CD4-positive, alpha-beta T cell treated with Interleukin-4 for 1 hour (primary cell): ENCODE measurements around the gene SKI.

ENCODE experiments used
- DNase-seq, 2 donors: peaks; one replicate each; pipeline ENCODE4 v3.0.0-alpha.2; 2020 to 2022

The SKI gene

DNA sequence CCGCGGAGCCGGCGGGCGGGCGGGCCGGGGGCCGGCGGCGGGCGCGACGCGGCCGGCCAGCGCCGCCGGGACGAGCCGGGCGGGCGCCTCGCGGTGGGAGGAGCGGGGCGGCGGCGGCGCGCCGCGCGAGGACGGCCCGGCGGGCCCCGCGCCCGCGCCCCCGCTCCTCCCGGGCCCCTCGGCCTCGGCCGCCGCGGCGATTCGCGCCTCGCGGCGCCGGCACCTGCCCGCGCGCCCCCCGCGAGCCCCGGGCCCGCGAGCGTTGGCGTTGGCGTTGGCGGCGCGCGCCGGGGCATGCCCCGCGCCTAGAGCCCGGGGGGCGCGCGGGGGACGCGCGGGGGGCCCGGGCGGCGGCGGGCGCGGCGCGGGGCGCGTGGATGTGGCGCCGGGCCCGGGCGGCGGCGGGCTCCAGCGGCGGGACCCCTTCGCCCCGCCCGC, at the start of gene SKI:
Gene SKI (plus strand): TSS at position 163 of the 438 bp plus-strand sequence. CDS start 448 bp downstream, outside the sequence.
- no peak for DNase-seq

DNA sequence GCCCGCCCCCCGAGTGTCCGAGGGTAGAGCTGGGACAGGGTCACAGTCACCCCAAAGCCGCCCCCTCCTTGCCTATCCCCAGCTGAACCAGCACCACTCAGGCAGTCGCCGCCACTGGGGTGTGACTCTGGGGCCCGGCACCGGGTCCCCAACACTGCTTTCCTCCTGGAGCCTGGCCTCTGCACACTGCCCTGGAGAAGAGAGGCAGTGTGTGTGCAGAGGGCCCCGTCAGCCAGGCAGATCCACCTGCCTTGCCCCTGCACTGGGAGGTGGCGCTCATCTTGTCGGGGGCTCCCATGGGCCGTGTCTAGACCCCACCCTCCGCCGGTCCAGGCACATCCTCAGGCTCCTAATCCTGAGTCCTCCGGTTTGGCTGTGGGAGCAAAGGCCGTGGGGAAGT, 49.2 kb upstream of the SKI start:
- no peak for DNase-seq

DNA sequence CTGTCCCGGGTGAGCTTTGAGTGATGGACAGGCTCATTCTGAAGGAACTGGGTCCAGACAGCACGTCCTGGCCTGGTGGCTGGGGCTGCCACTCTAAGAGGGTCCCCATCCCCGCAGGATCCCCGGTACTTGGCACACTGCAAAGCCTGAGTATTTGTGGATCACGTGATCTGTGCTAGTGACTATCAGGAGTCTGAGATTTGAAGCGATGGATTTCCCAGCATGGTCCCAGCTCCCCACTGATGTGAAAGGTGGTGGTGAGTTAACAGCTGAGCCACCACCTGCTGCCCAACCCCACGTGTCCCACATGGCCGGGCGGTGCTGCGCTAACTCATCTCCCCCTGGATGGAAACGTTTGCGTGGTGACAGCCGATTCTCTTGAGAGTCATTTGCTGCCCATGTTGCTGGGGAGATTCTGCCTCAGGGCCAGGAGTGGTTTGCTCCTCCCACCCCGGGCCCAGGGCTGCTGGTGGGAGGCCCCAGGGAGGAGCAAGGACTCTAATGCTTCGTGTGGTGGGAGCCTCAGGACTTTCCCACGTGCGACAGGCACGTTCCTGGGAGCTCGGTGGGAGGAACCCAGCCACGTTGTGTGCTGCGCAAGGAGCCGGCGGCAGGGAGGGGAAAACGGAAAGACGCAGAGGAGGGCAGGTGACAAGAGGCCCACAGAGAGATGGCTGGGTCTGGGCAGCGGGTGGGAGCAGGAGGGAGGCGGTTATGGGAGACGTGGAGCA, 48.7 kb upstream of the SKI start:
- DNase-seq, result no peak

DNA sequence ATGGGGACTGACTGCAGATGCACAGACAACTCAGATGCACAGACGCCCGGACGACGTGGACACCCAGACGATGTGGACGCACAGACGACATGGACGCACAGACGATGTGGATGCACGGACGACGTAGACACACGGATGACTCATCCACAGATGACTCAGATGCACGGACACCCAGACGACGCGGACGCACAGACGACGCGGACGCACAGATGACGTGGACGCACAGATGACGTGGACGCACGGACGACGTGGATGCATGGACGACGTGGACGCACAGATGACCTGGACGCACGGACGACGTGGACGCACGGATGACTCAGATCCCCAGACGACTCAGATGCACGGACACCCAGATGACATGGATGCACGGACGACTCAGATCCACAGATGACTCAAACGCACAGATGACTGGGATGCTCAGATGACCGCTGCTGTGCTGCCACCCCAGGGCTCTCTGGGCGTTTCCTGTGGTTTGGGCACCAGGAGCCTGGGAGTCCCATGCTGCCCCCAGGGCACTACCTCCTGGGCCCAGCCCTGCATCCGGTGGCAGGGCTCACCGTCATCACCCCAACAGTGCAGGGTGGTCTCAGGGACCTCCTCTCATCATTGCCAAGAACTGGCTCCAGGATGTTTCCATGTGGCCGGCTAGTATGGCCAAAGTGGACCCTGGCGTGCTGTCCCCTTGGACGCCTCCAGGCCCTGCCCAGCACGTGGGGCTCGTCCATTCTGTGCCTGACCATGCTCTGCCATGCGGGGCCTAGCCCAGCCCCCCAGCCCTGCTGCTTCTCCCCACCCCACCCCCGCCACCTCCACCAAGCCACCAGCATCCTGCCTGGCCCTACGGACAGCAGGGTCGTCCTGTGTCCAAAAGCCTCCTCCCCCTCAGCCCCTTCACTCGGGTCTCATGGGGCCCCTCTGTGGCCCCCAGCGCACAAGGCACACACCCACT, 47.5 kb upstream of the SKI start:
- DNase-seq, result no peak

DNA sequence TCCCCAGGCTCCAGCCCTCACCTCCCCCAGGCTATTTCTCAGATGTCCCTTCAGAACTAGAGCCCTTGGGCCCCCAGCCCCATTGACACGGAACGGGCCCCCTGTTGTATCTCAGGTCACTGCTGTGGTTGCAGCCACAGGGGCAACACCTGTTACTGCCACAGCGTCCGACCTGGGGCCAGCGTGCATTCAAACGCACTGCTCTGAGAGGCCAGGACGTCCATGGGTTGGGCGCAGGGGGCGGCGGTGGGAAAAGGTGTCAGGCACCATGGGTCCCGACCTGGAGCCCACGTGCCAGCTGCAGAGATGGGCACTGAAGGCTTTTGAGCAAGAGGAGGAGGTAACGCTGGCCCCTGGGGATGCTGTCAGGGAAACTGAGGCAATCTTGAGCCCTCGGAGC, 46.8 kb upstream of the SKI start:
- no peak for DNase-seq

DNA sequence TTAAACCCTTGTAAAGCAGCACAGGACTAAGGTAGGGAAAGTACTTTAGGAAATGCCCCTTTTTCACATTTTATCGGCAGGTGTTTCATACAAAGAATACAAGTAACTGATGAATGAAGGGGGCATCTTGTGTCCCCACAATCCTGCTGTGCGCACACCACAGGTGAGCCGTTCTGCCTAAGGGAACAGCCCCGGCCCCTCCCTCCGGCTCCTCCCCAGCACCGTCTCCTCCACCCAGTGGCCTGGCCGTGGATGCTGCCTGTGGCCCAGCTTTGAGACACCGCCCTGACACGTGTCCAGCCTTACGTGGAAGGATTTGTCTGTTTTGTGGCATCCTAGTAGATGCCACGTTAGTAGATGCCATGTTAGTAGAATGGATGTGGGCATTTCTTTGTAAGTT, 46.4 kb upstream of the SKI start:
- DNase-seq, result no peak

DNA sequence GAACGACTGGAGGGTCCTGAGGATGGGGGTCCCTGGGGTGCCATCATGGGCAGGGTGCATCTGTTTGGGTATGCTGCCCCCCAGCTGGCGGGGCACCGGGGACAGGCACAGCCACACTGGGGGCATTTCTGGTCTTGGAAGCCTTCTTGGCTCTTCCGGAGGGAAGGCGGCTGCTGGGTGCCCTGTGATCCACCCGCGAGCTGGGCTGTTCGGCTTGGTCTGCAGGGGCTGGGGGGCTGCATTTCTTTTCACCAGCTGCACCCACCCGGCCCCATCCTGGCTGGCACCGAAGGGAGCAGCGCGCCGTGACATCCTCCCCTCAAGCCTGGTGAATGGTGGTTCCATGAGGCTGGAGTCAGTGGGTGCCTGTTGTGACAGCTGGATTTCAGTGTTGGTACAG, 45.7 kb upstream of the SKI start:
- no peak for DNase-seq

DNA sequence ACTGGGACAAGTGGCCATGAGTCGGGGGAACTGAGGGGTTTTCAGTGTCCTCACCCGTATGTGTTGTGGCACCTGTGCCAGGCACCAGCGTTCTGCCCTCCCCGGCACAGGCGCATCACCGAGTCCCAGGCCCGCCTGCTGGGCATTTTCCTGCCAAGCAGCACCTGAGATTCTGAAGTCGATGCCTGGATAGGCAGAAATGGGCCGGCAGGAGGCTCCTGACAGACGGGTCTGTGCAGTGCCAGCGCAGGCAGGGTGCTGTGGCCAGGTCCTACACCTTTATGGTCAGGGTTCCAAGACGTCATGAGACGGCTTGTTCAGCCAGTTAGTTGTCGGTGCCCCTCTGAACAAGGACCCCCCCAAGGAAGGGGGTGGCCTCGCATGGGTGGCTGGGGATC, 44.2 kb upstream of the SKI start:
- DNase-seq, result no peak

DNA sequence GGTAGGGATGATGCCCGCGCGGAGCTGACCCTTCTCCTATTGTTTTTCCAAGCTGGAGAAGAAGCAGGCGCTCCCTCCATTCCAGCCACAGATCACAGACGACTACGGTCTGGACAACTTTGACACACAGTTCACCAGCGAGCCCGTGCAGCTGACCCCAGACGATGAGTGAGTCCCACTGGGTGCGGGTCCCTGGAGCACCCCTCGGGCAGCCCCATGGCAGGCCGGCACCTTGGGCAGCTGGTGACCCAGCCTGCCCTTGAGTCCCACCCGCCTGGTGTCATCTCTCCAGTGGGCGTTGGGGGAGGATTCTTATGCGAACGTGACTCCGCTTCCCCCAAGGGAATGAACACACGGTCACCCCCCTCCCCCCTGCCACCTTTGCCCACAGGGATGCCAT, 43.6 kb upstream of the SKI start:
- DNase-seq, result no peak

DNA sequence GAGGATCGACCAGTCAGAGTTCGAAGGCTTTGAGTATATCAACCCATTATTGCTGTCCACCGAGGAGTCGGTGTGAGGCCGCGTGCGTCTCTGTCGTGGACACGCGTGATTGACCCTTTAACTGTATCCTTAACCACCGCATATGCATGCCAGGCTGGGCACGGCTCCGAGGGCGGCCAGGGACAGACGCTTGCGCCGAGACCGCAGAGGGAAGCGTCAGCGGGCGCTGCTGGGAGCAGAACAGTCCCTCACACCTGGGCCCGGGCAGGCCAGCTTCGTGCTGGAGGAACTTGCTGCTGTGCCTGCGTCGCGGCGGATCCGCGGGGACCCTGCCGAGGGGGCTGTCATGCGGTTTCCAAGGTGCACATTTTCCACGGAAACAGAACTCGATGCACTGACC, 43.2 kb upstream of the SKI start:
- DNase-seq, result no peak

DNA sequence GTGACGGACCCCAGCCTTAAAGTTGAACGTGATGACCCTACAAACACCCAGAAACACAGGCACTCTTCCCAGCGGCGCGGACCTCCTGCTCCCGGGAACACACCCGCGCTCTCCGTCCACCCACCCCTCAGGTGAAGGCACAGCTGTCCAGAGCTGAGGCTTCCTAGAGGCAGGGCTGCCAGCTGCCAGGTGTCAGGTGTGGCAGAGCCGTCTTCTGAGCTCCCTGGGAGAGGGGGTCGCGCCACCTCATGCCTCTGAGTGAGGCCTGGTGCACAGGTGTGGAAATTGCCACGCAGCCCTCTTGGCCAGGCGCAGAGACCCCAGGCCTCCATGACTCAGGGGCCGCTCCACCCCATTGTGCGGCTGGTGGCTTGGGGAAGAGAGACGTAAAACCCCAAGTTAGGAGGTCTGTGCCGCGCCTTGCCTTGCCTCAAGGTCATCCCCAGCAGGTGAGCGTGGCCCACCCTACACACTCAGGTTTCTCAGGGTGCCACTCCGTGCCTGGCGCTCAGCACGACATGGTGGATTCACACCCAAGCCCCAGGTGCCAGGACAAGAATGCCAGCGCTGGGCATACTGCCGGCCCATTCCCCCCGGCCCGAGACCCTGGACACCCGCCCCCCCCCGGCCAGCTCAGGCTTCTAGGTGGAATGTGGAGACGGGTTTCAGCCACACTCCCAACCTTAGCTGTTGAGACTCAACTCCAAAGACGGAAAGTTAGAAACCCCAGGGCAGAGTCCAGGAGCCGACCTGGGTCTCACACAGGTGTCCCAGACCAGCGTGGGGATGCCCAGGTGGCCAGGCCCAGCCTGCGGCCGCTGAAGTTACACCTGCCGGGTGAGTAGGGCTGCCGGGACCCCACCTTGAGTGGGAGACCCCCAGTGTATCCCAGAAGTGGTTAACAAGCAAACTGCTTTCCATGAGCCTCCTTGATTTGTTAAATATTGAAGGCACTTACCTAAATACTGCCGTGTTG, 42.0 kb upstream of the SKI start:
- DNase-seq, result no peak

DNA sequence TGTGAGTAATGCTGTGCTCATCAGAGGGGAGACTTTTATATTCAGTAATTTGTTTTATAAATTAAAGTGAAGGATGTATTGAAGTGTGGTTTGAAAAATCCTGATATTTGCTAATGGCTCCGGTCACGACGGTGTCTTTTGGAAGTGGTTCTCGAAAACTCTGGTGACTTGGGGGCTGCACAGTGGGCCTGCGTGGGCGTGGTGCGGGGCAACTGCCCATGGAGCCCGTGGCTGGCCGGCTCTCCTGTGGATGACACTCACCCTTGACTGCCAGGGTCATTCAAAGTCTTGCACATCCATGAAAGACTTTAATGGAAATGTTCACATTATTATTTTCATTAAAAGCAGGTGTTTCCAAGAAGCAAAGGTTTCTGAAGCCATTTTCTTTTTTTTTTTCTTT, 41.2 kb upstream of the SKI start:
- DNase-seq, result no peak

DNA sequence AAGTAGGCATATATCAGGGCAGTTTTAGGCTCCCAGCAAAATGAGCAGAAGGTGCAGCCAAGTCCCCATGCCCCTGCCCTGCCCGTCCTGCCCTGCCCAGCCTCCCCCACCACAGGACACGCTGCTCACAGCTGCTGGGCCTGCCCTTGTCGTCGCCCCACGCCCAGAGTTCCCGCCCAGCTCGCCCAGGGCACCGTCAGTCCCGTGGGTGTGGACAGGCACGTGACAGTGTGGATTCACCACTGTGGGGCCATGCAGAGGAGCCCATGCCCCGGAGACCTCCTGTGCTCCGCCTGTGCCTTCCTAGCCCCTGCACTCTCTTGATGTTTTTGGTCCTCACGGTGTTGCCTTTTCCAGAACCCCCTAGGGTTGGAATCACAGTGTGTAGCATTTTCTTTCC, 40.5 kb upstream of the SKI start:
- no peak for DNase-seq

DNA sequence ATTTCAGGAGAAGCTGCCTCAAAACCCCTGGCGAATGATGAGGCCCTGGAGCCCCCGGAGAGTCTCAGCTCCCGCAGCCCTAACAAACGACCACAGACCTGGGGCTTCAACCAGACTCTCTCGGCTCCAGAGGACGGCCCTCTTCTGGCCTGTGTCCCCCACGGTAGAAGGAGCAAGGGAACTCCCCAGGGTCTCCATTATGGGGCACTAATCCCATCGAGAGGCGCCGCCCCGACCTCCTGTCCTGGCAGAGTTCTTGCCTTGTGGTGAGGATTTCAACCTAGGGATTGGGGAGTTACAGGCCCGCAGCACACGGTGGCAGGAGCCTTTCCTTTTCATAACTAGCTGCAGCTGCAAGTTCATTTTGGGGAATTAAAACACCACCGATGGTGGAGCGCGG, 39.8 kb upstream of the SKI start:
- DNase-seq, result no peak

DNA sequence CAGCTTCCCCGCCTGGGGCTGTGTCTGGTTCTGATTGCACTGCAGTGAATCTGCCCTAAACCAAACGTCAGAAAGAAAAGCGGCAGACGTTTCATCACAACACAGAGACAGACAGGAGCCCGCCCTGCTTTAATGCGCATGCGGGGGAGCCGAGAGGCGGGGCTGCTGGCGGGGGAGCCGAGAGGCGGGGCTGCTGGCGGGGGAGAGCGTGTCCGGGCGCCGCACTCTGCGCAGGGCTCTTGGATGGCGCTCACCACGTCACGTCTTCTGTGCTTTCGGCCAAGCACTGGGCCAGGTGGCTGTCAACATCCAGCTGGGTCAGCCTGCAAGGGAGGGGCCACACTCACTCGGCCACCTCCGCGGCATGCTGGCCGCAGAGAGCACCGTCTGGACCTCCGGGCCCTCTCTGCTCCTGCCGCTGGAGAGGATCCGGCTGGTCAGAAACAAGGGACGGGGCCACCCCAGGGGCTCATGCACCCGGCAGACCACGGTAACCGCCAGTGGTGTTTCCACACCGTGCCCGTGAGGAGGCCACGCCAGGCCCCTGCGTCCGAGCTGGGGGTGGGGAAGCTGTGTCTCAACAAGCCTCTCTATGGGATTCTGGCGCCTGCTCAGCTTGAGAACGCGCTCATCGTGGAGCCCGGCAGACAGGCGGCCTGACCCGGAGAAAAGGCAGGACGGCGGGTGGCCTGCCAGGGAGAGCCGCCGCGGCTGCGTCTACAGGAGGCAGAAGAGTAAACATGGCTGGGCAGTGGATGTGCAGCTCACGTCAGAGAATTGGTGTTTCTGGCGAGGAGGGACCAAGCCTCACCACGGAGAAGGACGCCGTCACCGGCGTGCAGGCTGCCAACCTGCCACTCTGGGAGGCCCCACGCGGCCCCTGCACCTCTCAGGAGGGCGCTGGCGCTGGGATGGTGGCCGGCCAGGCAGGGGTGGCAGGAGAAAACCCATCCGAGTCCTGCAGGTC, 38.4 kb upstream of the SKI start:
- peak; percentile 95 for DNase-seq

DNA sequence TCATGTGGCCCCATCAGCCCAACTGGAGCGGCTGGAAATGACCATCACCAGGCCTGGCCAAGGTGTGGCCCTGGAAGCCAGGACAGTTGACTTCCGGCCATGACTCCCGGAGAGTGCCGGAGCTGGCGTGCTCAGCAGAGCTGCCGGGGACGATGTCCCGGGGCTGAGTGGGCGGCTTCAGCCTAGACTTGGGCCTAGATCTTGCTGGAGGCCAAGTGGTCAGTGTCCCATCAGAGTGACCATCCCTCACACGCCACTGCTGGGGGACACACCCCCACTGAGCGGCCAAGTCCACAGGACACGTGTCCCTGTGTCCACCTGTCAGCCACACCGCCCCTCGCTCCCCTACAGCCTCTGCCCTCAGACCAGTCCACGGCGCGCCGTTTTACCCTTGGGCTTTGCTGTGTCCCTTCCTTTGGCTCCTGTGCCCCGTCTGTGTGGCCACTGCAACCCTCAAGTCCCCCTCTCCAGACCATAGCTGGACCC, 37.6 kb upstream of the SKI start:
- no peak for DNase-seq

DNA sequence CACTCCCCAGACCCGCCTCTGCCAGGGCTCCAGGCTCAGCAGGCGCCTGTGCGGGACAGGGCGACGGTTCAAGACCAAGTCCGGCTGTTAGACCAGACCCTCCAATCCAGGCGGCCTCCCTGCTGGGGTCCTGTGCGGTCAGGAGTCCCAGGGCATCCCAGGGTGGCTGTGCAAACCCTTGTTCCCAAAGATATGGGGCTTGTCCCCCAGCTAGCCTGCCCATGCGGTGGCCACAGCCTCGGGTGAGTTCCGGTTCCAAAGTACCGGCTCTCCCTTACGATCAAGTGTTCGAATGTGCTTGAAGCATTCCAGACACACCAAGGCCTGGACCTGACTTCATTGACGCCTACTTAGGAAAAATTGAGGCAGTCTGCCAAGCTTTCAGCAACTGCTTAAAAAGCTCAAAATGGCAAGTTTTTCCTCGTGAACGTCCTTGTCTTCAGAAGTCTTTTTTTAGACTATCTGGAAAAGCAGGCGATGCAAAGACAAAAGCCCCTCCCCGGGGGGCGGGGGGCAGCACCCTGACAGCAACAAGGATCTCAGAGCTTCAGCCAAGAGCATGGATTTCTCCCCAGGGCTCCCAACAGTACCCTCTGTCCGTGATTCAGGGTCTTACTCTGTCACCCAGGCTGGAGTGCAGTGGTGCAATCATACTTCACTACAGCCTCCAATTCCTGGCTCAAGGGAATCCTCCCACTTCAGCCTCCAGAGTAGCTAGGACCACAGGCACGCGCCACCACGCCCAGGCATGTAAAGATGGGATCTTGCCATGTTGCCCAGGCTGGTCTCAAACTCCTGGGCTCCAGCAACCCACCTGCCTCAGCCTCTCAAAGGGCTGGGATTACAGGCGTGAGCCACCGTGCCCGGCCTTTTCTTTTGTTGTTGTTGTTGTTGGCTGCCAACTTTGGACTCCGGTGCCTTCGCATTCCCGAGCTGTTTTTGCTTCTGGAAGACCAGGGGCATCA, 35.8 kb upstream of the SKI start:
- no peak for DNase-seq

DNA sequence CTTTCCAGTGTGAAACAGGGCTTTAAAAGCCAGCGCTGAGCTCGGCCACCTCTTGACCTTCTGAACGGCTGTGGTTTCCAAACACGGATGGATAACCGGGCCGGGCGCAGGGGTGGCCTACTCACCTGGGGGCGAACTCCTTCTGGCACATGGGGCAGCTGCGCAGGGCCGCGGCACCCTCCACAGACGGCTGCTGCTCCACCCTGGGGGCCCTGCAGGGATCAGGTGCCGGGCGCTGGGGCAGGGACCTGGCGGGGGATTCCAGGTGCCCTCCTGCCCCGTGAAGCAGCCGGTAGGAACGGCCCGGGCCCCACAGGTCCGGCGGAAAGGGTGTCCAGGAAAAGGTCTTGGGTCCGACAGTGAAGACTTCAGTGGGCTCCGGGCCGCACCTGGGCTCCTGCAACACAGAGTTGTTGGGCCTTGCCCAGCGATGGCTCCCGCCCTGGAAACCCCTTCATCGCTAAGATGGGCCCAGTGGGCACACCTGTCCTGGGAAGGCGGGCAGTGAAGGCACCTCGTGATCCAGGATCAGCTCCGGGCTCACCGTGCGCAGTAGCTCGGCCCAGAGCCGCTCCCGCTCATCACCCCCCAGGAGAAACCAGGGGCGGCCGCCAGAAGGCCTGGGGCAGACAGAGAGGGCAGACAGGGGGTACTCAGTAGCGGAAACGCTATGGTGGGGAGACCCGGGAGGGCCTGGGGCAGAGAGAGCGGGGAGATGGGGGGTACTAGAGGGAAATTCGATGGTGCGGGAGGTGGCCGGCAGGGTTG, 34.4 kb upstream of the SKI start:
- DNase-seq, result no peak

DNA sequence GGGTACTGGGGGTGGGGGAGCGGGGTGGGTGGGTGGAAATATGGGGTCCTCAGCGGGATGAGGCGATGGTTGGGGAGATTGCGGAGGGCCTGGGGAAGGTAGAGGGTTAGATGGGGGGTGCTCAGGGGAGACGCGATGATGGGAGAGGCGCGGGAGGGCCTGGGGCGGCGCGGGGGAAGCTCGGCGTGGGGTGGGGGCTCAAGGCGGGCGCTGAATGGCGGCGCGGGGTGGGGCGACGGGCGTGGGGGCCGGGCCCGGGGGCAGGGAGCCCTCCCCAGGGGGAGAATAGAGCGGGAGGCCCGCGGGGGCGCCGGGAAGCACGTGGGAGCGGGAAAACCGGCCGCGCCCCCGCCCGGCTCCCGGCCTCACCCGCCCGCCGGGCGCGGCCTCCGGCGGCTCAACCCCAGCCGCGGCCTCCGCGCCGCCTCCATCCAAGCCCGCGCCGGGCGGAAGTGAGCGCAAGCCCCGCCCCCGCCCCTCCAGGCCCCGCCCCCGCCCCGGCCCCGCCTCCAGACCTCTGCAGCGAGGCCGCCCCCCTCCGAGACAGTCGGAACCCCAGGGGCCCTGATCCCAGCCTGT, 33.7 kb upstream of the SKI start, which contains the start of gene FAAP20:
Gene FAAP20 (minus strand): TSS at position 454 of the 579 bp plus-strand sequence. CDS start 23 bp downstream, at position 431.
- peak; percentile 79 to 86 for DNase-seq
